Suprapubic skin (tissue), 4 donors: ENCODE data around the gene INSIG2. TPM values are rescaled to one million over a fixed set of nuclear protein-coding genes. Genes with fewer than 3 reads are reported as not detected.

Experiments
- DNase-seq, 2 donors: peaks; one replicate each; pipeline ENCODE4 v3.0.0-alpha.2; 2019; ENCODE audit warnings: low spot score in 2 of 2
- H3K27ac ChIP-seq: fragments of 200-600 bp; sonication (generic); one replicate; pipeline ENCODE4 v1.5.1; 2019
- H3K27me3 ChIP-seq: fragments of 200-600 bp; sonication (generic); one replicate; pipeline ENCODE4 v1.5.1; 2019
- H3K36me3 ChIP-seq: fragments of 200-600 bp; sonication (generic); one replicate; pipeline ENCODE4 v1.5.1; 2019
- H3K4me1 ChIP-seq: fragments of 200-600 bp; sonication (generic); one replicate; pipeline ENCODE4 v1.5.1; 2019
- H3K4me3 ChIP-seq: fragments of 200-600 bp; sonication (generic); one replicate; pipeline ENCODE4 v1.5.1; 2019; ENCODE audit warnings: mild to moderate bottlenecking
- H3K9me3 ChIP-seq: fragments of 200-600 bp; sonication (generic); one replicate; pipeline ENCODE4 v1.5.1; 2019
- EP300 ChIP-seq: sonication (generic); formaldehyde crosslinking; IDR thresholded peaks from one replicate; pipeline ENCODE4 v1.6.1; 2017; ENCODE audit warnings: antibody characterized with exemption
- POLR2A ChIP-seq, 2 donors: fragments of 450-650 bp; IDR thresholded peaks; one replicate each; pipeline ENCODE4 v1.6.1; 2017; ENCODE audit warnings: antibody characterized with exemption in 2 of 2, mild to moderate bottlenecking in 2 of 2, moderate library complexity in 2 of 2
- POLR2AphosphoS5 ChIP-seq, 3 donors: sonication (generic); formaldehyde crosslinking; IDR thresholded peaks; one replicate each; pipeline ENCODE4 v1.6.1; 2017; ENCODE audit warnings: antibody characterized with exemption in 3 of 3
- WGBS: methylation state at CpG from one replicate; pipeline ENCODE4 v1.1.5; 2018; 5-methylcytosine and 5-hydroxymethylcytosine counted together
- total RNA-seq, 4 donors: library from RNA; depleted of rRNA; stranded (reverse); fragments of >200 nt; gene quantifications; one replicate each; pipeline ENCODE4 v1.1.0, GENCODE V29; 2016
- TF ChIP-seq, protein P1 (sequence below), 2 donors: fragments of 200-600 bp in 1 of 2; fragments of 450-650 bp in 1 of 2; sonication (generic) in 1 of 2; IDR thresholded peaks; one replicate each; pipeline ENCODE4 v1.5.1; 2016 to 2019; ENCODE audit warnings: antibody characterized with exemption in 2 of 2, mild to moderate bottlenecking in 1 of 2, moderate library complexity in 1 of 2

Gene INSIG2
- total RNA-seq, 4 donors from 2014 or later = 6.9 to 14.9 (median 9.3) TPM

DNA sequence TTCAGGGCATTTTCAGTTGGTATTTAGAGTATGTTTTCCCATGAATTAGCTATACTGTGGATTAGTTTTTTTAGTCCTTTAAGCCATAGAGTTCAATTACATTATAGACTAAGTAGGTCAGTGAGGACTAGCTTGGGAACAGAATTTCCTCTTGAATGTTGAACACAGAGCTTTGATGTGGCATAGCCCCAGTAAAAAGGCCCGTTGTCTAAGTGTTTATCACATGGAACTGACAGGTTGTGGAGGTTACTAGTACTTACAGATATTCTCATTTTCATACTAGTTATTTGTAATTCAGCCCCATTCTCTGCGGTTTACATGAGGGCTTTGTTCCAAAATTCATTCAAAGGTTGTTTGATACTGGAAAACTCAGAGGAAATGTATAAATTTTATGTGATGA lies 6.2 kb downstream of the INSIG2 start:
- TF ChIP-seq POLR2AphosphoS5 (IDR thresholded peaks at IDR 0.05) (no peak), EP300 (no peak), POLR2A (IDR thresholded peaks at IDR 0.05) (no peak)
- TF ChIP-seq, protein P1, sequence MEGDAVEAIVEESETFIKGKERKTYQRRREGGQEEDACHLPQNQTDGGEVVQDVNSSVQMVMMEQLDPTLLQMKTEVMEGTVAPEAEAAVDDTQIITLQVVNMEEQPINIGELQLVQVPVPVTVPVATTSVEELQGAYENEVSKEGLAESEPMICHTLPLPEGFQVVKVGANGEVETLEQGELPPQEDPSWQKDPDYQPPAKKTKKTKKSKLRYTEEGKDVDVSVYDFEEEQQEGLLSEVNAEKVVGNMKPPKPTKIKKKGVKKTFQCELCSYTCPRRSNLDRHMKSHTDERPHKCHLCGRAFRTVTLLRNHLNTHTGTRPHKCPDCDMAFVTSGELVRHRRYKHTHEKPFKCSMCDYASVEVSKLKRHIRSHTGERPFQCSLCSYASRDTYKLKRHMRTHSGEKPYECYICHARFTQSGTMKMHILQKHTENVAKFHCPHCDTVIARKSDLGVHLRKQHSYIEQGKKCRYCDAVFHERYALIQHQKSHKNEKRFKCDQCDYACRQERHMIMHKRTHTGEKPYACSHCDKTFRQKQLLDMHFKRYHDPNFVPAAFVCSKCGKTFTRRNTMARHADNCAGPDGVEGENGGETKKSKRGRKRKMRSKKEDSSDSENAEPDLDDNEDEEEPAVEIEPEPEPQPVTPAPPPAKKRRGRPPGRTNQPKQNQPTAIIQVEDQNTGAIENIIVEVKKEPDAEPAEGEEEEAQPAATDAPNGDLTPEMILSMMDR (IDR thresholded peaks at IDR 0.05) = no peak
- Histone ChIP-seq H3K4me3 (no peak overlapping the region), H3K27ac (no peak overlapping the region), H3K9me3 (no peaks in the 10 kb centered on the region), H3K4me1 (peaks cover 9% of the 10 kb centered on the region), H3K36me3 (no peaks in the 10 kb centered on the region), H3K27me3 (no peaks in the 10 kb centered on the region)
- WGBS = 69% methylated on average over 2 of the region's 2 CpGs
- no peak for DNase-seq

DNA sequence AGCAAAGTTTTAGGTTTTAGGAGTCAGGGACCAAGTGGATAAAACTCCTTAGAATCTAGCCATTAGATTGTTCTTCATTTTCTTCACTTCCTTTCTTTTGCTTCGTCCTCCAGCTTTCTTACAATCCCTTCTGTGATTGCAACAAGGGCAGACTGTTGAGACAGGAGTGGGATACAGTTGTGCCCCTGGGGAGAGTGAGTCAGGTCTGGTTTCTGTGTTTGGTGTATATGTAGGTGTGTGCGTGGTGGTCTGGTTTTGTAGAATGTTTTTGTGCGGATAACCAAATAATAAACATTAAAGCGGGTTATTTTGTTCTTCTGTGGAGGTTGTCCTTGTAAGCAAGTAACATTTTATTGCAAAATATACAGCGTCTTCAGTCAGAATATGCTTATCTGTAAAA lies 7.3 kb downstream of the INSIG2 start:
- TF ChIP-seq POLR2A (IDR thresholded peaks at IDR 0.05) (no peak), EP300 (no peak), POLR2AphosphoS5 (IDR thresholded peaks at IDR 0.05) (no peak)
- TF ChIP-seq, protein P1 (IDR thresholded peaks at IDR 0.05) = no peak
- Histone ChIP-seq H3K27me3 (no peaks in the 10 kb centered on the region), H3K4me3 (no peak overlapping the region), H3K4me1 (no peaks in the 10 kb centered on the region), H3K27ac (no peak overlapping the region), H3K9me3 (no peaks in the 10 kb centered on the region), H3K36me3 (no peaks in the 10 kb centered on the region)
- DNase-seq = no peak
- 85% methylated on average over 5 of the region's 5 CpGs for WGBS

DNA sequence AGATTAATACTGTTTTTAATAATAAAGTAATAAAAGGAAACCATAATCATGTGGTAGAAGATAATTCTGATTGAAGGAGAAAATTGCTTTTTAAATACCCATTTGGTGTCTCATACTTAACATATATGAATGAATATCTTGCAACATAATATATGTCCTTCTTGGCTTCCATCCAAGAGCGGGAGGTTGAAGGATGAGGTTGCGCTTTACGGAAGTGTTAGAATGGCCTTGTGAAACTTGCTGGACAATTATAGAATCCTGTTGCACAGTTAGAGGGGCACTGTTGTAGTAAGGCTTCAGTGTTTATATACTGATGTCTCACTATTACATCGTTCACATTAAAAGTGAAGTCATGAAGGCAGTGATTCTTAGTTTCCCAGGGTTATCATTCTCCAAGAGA lies 9.4 kb downstream of the INSIG2 start:
- no peak for DNase-seq
- no peaks in the 10 kb centered on the region for H3K27me3 ChIP-seq
- H3K27ac ChIP-seq = no peak overlapping the region
- H3K9me3 ChIP-seq = no peaks in the 10 kb centered on the region
- H3K4me3 ChIP-seq = no peak overlapping the region
- H3K36me3 ChIP-seq = no peaks in the 10 kb centered on the region
- no peaks in the 10 kb centered on the region for H3K4me1 ChIP-seq
- 80% methylated on average over 4 of the region's 4 CpGs for WGBS
- TF ChIP-seq POLR2AphosphoS5 (IDR thresholded peaks at IDR 0.05) (no peak), POLR2A (IDR thresholded peaks at IDR 0.05) (no peak), EP300 (no peak)
- TF ChIP-seq, protein P1 (IDR thresholded peaks at IDR 0.05) = no peak

DNA sequence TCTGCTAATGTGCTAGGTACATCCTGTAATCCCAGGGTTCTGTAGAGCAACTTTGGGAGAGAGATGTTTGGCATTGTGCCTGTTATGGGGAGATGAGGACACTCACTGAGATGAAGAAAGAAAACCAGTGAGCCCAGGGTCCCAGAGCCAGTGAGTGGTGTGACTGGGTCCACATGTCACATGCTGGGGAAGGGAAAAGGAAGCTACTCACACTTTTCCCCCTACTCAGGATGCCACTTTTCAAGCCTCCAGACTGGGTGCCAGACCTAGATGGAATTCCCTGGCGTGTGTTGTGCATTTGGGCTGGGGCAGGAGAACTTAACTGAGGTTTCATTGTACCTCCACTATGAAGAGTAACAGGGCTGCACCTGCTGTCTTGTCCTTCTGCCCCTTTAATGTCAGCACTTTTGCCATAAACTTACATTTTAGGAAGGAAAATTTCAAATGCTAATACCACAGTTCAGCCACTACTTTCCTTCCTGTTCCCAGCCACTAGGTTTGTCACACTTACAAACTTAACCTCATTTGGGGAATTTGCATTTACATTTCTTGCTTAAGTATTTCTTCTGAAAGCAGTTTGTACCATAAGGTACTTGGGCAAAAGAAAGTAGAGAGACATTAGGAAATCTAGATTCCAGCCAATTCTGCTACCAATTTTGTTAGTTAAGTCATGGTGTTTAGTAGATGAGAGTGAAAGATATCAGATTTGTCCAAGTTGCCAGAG lies 10.2 kb downstream of the INSIG2 start:
- no peaks in the 10 kb centered on the region for H3K36me3 ChIP-seq
- H3K4me3 ChIP-seq = no peak overlapping the region
- no peaks in the 10 kb centered on the region for H3K9me3 ChIP-seq
- H3K27me3 ChIP-seq = no peaks in the 10 kb centered on the region
- no peak overlapping the region for H3K27ac ChIP-seq
- H3K4me1 ChIP-seq = no peaks in the 10 kb centered on the region
- DNase-seq = no peak
- TF ChIP-seq POLR2AphosphoS5 (IDR thresholded peaks at IDR 0.05) (no peak), EP300 (no peak), POLR2A (IDR thresholded peaks at IDR 0.05) (no peak)
- TF ChIP-seq, protein P1 (IDR thresholded peaks at IDR 0.05) = no peak
- 100% methylated on average over 1 of the region's 1 CpG for WGBS

DNA sequence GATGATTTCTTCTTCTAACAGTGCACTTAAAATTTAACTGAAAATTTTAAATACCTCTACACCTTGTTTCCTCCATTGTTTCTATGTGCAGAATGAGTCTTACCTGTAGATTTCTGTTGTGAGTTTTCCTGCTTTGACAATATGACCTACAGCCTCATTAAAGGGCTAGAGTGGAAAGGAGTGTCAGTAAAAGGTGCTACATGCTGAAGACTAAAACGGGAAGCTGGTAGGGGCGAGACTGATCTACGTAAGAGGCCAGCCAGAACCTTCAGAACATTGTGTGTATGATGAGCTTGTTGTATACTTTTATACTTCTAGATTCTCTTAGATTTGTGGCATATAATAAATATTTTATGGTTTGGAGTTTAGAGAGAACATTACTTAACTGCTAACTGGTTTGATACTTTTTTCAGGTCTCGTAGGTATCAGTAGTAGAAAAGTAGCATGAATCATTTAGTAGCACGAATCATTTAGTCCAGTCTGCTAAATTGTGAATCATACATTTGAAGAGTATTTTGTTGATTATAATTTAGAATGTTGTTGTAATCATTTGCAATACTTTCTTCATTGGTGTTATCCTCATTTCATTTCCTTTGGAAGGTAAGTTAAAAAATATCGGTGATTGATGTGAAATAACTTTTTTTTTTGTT lies 14.3 kb downstream of the INSIG2 start:
- H3K9me3 ChIP-seq = no peaks in the 10 kb centered on the region
- no peak overlapping the region for H3K4me3 ChIP-seq
- 64% methylated on average over 6 of the region's 6 CpGs for WGBS
- H3K27ac ChIP-seq = no peak overlapping the region
- TF ChIP-seq POLR2A (IDR thresholded peaks at IDR 0.05) = no peak
- TF ChIP-seq, protein P1 (IDR thresholded peaks at IDR 0.05) = no peak
- TF ChIP-seq POLR2AphosphoS5 (IDR thresholded peaks at IDR 0.05) = no peak
- TF ChIP-seq EP300 = no peak
- H3K4me1 ChIP-seq = no peaks in the 10 kb centered on the region
- no peaks in the 10 kb centered on the region for H3K27me3 ChIP-seq
- peaks cover 22% of the 10 kb centered on the region for H3K36me3 ChIP-seq
- DNase-seq = no peak
